ENCODE measurements around the gene UBE2F.

UBE2F gene

GRCh38 chr2:237931205-237931721 lies 35.6 kb upstream of the UBE2F start:
- DNase-seq (ENCODE audit: extremely low spot score): no peak
- ChIA-PET POLR2A (no interaction called here), CTCF (no interaction called here)
- TF ChIP-seq ZNF384 (IDR thresholded peaks at IDR 0.05) (no peak), L3MBTL2 (conservative IDR thresholded peaks at IDR 0.05) (no peak), FOXM1 (IDR thresholded peaks at IDR 0.05; ENCODE audit: borderline replicate concordance) (no peak), CTBP1 (IDR thresholded peaks at IDR 0.05; ENCODE audit: borderline replicate concordance) (no peak)

GRCh38 chr2:237932731-237933131 lies 34.1 kb upstream of the UBE2F start:
- ChIA-PET POLR2A (no interaction called here), CTCF (no interaction called here)
- DNase-seq (ENCODE audit: extremely low spot score): no peak
- TF ChIP-seq SP1 (IDR thresholded peaks at IDR 0.05) (no peak), LEF1 (IDR thresholded peaks at IDR 0.05; ENCODE audit: borderline replicate concordance) (no peak), ELF4 (IDR thresholded peaks at IDR 0.05) (no peak), FOXK2 (IDR thresholded peaks at IDR 0.05) (no peak), HDGF (IDR thresholded peaks at IDR 0.05; ENCODE audit: borderline replicate concordance) (no peak), CTBP1 (IDR thresholded peaks at IDR 0.05; ENCODE audit: borderline replicate concordance) (no peak), ZNF384 (IDR thresholded peaks at IDR 0.05) (no peak), PKNOX1 (IDR thresholded peaks at IDR 0.05) (no peak)

GRCh38 chr2:237934186-237934585 lies 32.6 kb upstream of the UBE2F start:
- ChIA-PET CTCF (no interaction called here), POLR2A (no interaction called here)
- DNase-seq (ENCODE audit: extremely low spot score): no peak
- TF ChIP-seq ARNT (IDR thresholded peaks at IDR 0.05) (no peak), CTBP1 (IDR thresholded peaks at IDR 0.05; ENCODE audit: borderline replicate concordance) (no peak), L3MBTL2 (conservative IDR thresholded peaks at IDR 0.05) (no peak), NFRKB (IDR thresholded peaks at IDR 0.05) (no peak), SUZ12 (IDR thresholded peaks at IDR 0.05) (no peak), HDGF (IDR thresholded peaks at IDR 0.05; ENCODE audit: borderline replicate concordance) (no peak), LEF1 (IDR thresholded peaks at IDR 0.05; ENCODE audit: borderline replicate concordance) (no peak), ZNF384 (IDR thresholded peaks at IDR 0.05) (no peak), TARDBP (IDR thresholded peaks at IDR 0.05) (no peak), ELF4 (IDR thresholded peaks at IDR 0.05) (no peak), SP1 (IDR thresholded peaks at IDR 0.05) (no peak), PKNOX1 (IDR thresholded peaks at IDR 0.05) (no peak), FOXM1 (IDR thresholded peaks at IDR 0.05; ENCODE audit: borderline replicate concordance) (no peak), FOXK2 (IDR thresholded peaks at IDR 0.05) (no peak), BHLHE40 (IDR thresholded peaks at IDR 0.05; ENCODE audit: borderline replicate concordance) (no peak), FOXA1 (IDR thresholded peaks at IDR 0.05) (no peak)

GRCh38 chr2:237935740-237936452 lies 30.9 kb upstream of the UBE2F start:
- ChIA-PET POLR2A (no interaction called here), CTCF (no interaction called here)
- TF ChIP-seq LEF1 (IDR thresholded peaks at IDR 0.05; ENCODE audit: borderline replicate concordance): no peak
- no peak for TF ChIP-seq FOXA1 (IDR thresholded peaks at IDR 0.05)
- no peak for TF ChIP-seq BHLHE40 (IDR thresholded peaks at IDR 0.05; ENCODE audit: borderline replicate concordance)
- no peak for TF ChIP-seq FOXM1 (IDR thresholded peaks at IDR 0.05; ENCODE audit: borderline replicate concordance)
- TF ChIP-seq PKNOX1 (IDR thresholded peaks at IDR 0.05): no peak
- TF ChIP-seq HDGF (IDR thresholded peaks at IDR 0.05; ENCODE audit: borderline replicate concordance): no peak
- no peak for TF ChIP-seq SP1 (IDR thresholded peaks at IDR 0.05)
- TF ChIP-seq FOXK2 (IDR thresholded peaks at IDR 0.05): no peak
- TF ChIP-seq SUZ12 (IDR thresholded peaks at IDR 0.05): no peak
- TF ChIP-seq L3MBTL2 (conservative IDR thresholded peaks at IDR 0.05): no peak
- no peak for TF ChIP-seq CTBP1 (IDR thresholded peaks at IDR 0.05; ENCODE audit: borderline replicate concordance)
- TF ChIP-seq NFRKB (IDR thresholded peaks at IDR 0.05): no peak
- no peak for TF ChIP-seq TARDBP (IDR thresholded peaks at IDR 0.05)
- TF ChIP-seq ELF4 (IDR thresholded peaks at IDR 0.05): no peak
- no peak for TF ChIP-seq ZNF384 (IDR thresholded peaks at IDR 0.05)
- TF ChIP-seq ARNT (IDR thresholded peaks at IDR 0.05): no peak
- DNase-seq (ENCODE audit: extremely low spot score): no peak

GRCh38 chr2:237939251-237939650 lies 27.6 kb upstream of the UBE2F start:
- CTCF ChIA-PET: no interaction called here
- no peak for DNase-seq (ENCODE audit: extremely low spot score)

GRCh38 chr2:237940828-237941227 lies 26.0 kb upstream of the UBE2F start:
- ChIA-PET POLR2A (no interaction called here), CTCF (no interaction called here)
- DNase-seq (ENCODE audit: extremely low spot score): no peak
- TF ChIP-seq SUZ12 (IDR thresholded peaks at IDR 0.05) (no peak), HDGF (IDR thresholded peaks at IDR 0.05; ENCODE audit: borderline replicate concordance) (no peak), ELF4 (IDR thresholded peaks at IDR 0.05) (no peak), ARNT (IDR thresholded peaks at IDR 0.05) (no peak), CTBP1 (IDR thresholded peaks at IDR 0.05; ENCODE audit: borderline replicate concordance) (no peak), FOXA1 (IDR thresholded peaks at IDR 0.05) (no peak), NFRKB (IDR thresholded peaks at IDR 0.05) (no peak), PKNOX1 (IDR thresholded peaks at IDR 0.05) (no peak), TARDBP (IDR thresholded peaks at IDR 0.05) (no peak), FOXM1 (IDR thresholded peaks at IDR 0.05; ENCODE audit: borderline replicate concordance) (no peak), BHLHE40 (IDR thresholded peaks at IDR 0.05; ENCODE audit: borderline replicate concordance) (no peak), L3MBTL2 (conservative IDR thresholded peaks at IDR 0.05) (no peak), FOXK2 (IDR thresholded peaks at IDR 0.05) (no peak), ZNF384 (IDR thresholded peaks at IDR 0.05) (no peak), LEF1 (IDR thresholded peaks at IDR 0.05; ENCODE audit: borderline replicate concordance) (no peak)

More at GRCh38 chr2:237939251-237939650, 27.6 kb upstream of the UBE2F start:
- TF ChIP-seq TARDBP (IDR thresholded peaks at IDR 0.05) (no peak), SP1 (IDR thresholded peaks at IDR 0.05) (no peak), ARNT (IDR thresholded peaks at IDR 0.05) (no peak), ZNF384 (IDR thresholded peaks at IDR 0.05) (no peak), SUZ12 (IDR thresholded peaks at IDR 0.05) (no peak), CTBP1 (IDR thresholded peaks at IDR 0.05; ENCODE audit: borderline replicate concordance) (no peak), ELF4 (IDR thresholded peaks at IDR 0.05) (no peak), L3MBTL2 (conservative IDR thresholded peaks at IDR 0.05) (no peak), NFRKB (IDR thresholded peaks at IDR 0.05) (no peak), FOXA1 (IDR thresholded peaks at IDR 0.05) (no peak)
- POLR2A ChIA-PET: no interaction called here
